ENCODE measurements around the gene ACTN3. TPM values are rescaled to one million over a fixed set of nuclear protein-coding genes. Genes with fewer than 3 reads are reported as not detected.

The ACTN3 gene
- total and polyA plus RNA-seq, 3 donors from 2014 or later, result 1.7 to 6.8 (median 4.0) TPM

- intact Hi-C loops (cut with DNase I; ENCODE audit: low total_unique reads), result no loop called here
- 82 to 84% methylated on average over 10 of the region's 10 CpGs for WGBS, 2 donors
- DNase-seq, result no peak
- Histone ChIP-seq H3K9me3 (no peaks in the 10 kb centered on the region), H3K36me3 (ENCODE audit: low read depth, missing control alignments) (no peaks in the 10 kb centered on the region), H3K27ac (no peak overlapping the region), H3K4me1 (no peaks in the 10 kb centered on the region), H3K27me3 (no peaks in the 10 kb centered on the region), H3K4me3 (no peak overlapping the region)
- TF ChIP-seq POLR2A (IDR thresholded peaks at IDR 0.05), result no peak
- TF ChIP-seq CTCF (IDR thresholded peaks at IDR 0.05), result no peak
These were observed 17.6 kb upstream of the ACTN3 start for GRCh38 chr11:66529069-66529468.

GRCh38 chr11:66529655-66530054 is 17.0 kb upstream of the ACTN3 start:
- H3K9me3 ChIP-seq, result no peaks in the 10 kb centered on the region
- H3K4me1 ChIP-seq, result no peaks in the 10 kb centered on the region
- H3K4me3 ChIP-seq, result no peak overlapping the region
- no peak for TF ChIP-seq POLR2A (IDR thresholded peaks at IDR 0.05)
- TF ChIP-seq CTCF (IDR thresholded peaks at IDR 0.05), result no peak
- no peak for DNase-seq
- 91 to 94% methylated on average over 12 to 13 of the region's 13 CpGs for WGBS, 2 donors
- no peaks in the 10 kb centered on the region for H3K27me3 ChIP-seq
- H3K27ac ChIP-seq, result no peak overlapping the region
- intact Hi-C loops (cut with DNase I; ENCODE audit: low total_unique reads), result no loop called here
- no peaks in the 10 kb centered on the region for H3K36me3 ChIP-seq (ENCODE audit: low read depth, missing control alignments)

GRCh38 chr11:66530927-66531709 is 15.6 kb upstream of the ACTN3 start:
- intact Hi-C loops (cut with DNase I; ENCODE audit: low total_unique reads), result no loop called here
- no peaks in the 10 kb centered on the region for H3K36me3 ChIP-seq (ENCODE audit: low read depth, missing control alignments)

GRCh38 chr11:66531841-66532240 is 14.9 kb upstream of the ACTN3 start:
- TF ChIP-seq CTCF (IDR thresholded peaks at IDR 0.05) (no peak), POLR2A (IDR thresholded peaks at IDR 0.05) (no peak)
- no peak for DNase-seq
- Histone ChIP-seq H3K27me3 (no peaks in the 10 kb centered on the region), H3K4me3 (no peak overlapping the region), H3K4me1 (no peaks in the 10 kb centered on the region), H3K9me3 (no peaks in the 10 kb centered on the region), H3K36me3 (ENCODE audit: low read depth, missing control alignments) (no peaks in the 10 kb centered on the region), H3K27ac (no peak overlapping the region)
- intact Hi-C loops (cut with DNase I; ENCODE audit: low total_unique reads), result no loop called here
- 91 to 96% methylated on average over 8 to 11 of the region's 11 CpGs for WGBS, 2 donors

More at GRCh38 chr11:66530927-66531709, 15.6 kb upstream of the ACTN3 start:
- no peak overlapping the region for H3K27ac ChIP-seq
- TF ChIP-seq POLR2A (IDR thresholded peaks at IDR 0.05) (no peak), CTCF (IDR thresholded peaks at IDR 0.05) (no peak)
- DNase-seq, result no peak
- WGBS, 2 donors, result 87 to 98% methylated on average over 5 to 10 of the region's 10 CpGs
- no peaks in the 10 kb centered on the region for H3K27me3 ChIP-seq
- no peaks in the 10 kb centered on the region for H3K9me3 ChIP-seq
- H3K4me1 ChIP-seq, result no peaks in the 10 kb centered on the region
- no peak overlapping the region for H3K4me3 ChIP-seq

- no peak for TF ChIP-seq CTCF (IDR thresholded peaks at IDR 0.05)
- no peak for TF ChIP-seq POLR2A (IDR thresholded peaks at IDR 0.05)
- no peaks in the 10 kb centered on the region for H3K27me3 ChIP-seq
- no peaks in the 10 kb centered on the region for H3K4me1 ChIP-seq
- H3K36me3 ChIP-seq (ENCODE audit: low read depth, missing control alignments), result no peaks in the 10 kb centered on the region
- 84 to 87% methylated on average over 6 of the region's 6 CpGs for WGBS, 2 donors
- H3K4me3 ChIP-seq, result no peak overlapping the region
- intact Hi-C loops (cut with DNase I; ENCODE audit: low total_unique reads), result no loop called here
- H3K9me3 ChIP-seq, result no peaks in the 10 kb centered on the region
- no peak overlapping the region for H3K27ac ChIP-seq
- DNase-seq, result no peak
These were observed 13.9 kb upstream of the ACTN3 start for GRCh38 chr11:66532784-66533183.

Measured in testis (tissue), 3 donors.